ENCODE results near the gene PDIA2.

- no peak for TF ChIP-seq EZH2 (IDR thresholded peaks at IDR 0.05; ENCODE audit: insufficient read depth, poor library complexity, severe bottlenecking)
- TF ChIP-seq EZH2phosphoT487 (IDR thresholded peaks at IDR 0.05; ENCODE audit: insufficient read depth, low read depth) = no peak
These were observed 2.4 kb upstream of the PDIA2 start, which contains the start of gene ARHGDIG for GRCh38 chr16:280552-280951.

Measured in GM23248 (cell line).